ENCODE measurements around the gene KLHL6. TPM values are rescaled to one million over a fixed set of nuclear protein-coding genes. Genes with fewer than 3 reads are reported as not detected.
"Not testable (repeated sequence)": the region's sequence is repeated elsewhere in the genome, so short reads cannot be mapped to it uniquely, and the experiment has no call there.

Gene KLHL6
- total RNA-seq, 1 experiment from 2014 or later: not detected

DNA sequence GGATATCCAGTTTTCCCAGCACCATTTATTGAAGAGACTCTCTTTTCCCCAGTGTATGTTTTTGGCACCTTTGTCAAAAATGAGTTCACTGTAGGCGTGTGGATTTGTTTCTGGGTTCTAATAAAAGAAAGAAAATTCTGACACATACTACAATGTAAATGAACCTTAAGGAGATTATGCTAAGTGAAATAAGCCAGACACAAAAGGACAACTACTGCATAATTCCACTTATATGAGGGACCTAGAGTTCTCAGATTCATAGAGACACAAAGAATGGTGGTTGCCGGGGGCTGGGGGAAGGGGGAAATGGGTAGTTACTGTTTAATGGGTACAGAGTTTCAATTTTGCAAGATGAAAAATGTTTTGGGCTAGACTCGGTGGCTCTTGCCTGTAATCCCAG is 14.7 kb upstream of the KLHL6 start:
- in situ Hi-C loops (cut with HindIII; ENCODE audit: low sequenced_read_pairs); DNase-seq (ENCODE audit: low spot score): not testable (repeated sequence)

DNA sequence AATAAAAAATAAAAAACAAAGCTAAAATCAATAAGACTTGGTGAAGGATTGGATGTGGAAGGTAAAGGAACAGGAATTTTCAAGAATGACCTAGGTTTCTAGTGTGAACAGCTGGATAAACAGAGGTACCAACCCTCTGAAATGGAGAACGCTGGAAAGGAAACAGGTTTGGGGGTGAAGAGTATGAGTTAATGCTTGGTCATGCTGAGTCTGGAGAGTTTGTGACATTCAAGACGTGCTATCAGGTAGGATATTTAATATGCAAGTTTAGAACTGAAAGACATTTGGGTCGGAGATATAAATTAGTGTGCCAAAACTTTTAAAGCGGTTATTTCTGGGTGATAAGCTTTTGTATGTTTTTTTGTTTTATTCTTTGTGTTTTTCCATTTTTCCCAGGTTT is 11.4 kb upstream of the KLHL6 start:
- no peak for DNase-seq (ENCODE audit: low spot score)
- in situ Hi-C loops (cut with HindIII; ENCODE audit: low sequenced_read_pairs): no loop called here

DNA sequence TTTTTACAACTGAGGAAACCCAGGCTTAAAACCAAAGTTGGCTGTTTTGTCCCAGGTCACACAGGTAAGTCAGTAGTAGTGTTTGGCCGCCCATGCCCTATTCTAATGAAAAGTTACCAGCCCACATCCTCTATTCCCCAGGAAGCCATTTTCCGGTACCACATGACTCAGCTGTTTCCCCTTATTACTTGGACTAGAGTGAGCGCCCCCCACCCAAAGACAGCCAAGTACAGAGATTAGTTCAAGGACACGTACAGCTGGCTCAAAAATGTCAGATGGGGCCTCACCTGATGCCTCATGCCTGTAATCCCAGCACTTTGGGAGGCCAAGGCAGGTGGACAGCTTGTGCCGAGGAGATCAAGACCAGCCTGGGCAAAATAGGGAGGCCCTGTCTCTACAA is 8.5 kb upstream of the KLHL6 start:
- in situ Hi-C loops (cut with HindIII; ENCODE audit: low sequenced_read_pairs): no loop called here
- no peak for DNase-seq (ENCODE audit: low spot score)

DNA sequence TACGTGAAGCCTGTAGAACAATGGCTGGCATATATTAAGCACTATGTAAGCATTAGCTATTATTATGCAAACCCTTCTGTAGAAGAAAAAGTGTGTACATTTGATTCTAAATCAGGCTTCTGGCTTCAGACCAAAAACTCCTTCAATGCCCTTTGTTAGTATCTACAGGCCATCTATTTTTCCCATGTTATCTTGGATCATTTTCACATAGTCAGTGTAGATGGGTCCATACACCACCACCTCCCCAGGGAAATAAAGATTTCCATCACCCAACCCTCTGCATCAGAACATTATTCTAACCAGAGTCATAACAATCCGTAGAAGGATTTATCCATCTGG is 8.0 kb upstream of the KLHL6 start:
- no peak for DNase-seq (ENCODE audit: low spot score)
- in situ Hi-C loops (cut with HindIII; ENCODE audit: low sequenced_read_pairs): no loop called here

- in situ Hi-C loops (cut with HindIII; ENCODE audit: low sequenced_read_pairs): no loop called here
- no peak for DNase-seq (ENCODE audit: low spot score)
Observed at GRCh38 chr3:183560607-183561006, 5.1 kb upstream of the KLHL6 start.

- DNase-seq (ENCODE audit: low spot score): no peak
- in situ Hi-C loops (cut with HindIII; ENCODE audit: low sequenced_read_pairs): no loop called here
Observed at GRCh38 chr3:183558495-183558894, 3.0 kb upstream of the KLHL6 start.

GRCh38 chr3:183556722-183557121 is 1.2 kb upstream of the KLHL6 start:
- no peak for DNase-seq (ENCODE audit: low spot score)
- in situ Hi-C loops (cut with HindIII; ENCODE audit: low sequenced_read_pairs): no loop called here

DNA sequence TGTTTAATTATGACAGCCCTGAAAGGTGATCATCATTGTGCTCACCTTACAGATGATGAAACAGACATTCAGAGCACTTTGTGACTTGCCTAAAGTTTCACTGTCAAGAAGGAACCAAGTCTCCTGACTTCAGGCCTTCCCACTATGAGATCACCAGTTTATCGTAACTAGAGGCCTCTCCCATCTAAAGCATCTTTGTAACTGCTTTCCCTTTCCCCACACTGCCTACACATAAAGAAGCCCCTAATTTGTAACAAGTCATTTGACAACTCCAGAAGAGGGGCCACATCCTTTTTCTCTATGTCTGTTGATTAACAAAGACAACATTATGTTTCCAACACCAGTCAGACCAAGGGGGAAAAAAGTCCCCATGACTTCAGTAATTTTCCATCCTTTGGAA is 1.1 kb downstream of the KLHL6 start:
- DNase-seq (ENCODE audit: low spot score): no peak
- in situ Hi-C loops (cut with HindIII; ENCODE audit: low sequenced_read_pairs): no loop called here

DNA sequence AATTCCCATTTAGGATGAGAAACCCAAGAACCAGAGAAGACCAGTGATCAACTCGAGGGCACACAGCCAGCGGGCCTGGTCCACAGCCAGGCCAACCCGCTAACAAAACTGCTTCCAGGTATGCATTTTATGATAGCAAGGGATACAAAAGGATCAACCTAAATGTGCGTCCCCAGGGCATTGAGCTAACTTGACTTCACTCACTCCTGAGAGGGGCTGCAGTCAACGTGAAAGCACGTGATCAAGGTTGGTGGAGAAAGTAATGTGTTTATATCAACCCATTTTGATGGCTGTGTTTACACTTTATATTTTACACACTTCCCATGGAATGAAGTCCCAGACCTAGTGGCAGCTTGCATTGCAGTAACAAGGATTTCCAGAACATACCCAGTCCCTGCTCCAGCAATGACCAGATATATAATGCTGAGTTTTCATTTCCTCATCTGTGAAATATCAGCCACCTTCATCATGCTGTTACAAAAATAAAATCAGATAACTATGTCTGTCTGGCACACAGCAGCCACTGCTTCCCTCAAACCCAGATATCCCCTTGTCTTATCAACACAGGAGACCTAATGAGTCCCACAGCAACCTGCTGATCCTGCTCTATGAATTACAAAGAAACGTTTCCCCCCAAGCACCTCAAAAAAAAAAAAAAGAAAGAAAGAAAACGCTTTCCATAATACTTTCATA is 2.0 kb downstream of the KLHL6 start:
- no peak for DNase-seq (ENCODE audit: low spot score)
- in situ Hi-C loops (cut with HindIII; ENCODE audit: low sequenced_read_pairs): no loop called here

- in situ Hi-C loops (cut with HindIII; ENCODE audit: low sequenced_read_pairs): no loop called here
- no peak for DNase-seq (ENCODE audit: low spot score)
Observed at GRCh38 chr3:183551930-183552329, 3.6 kb downstream of the KLHL6 start.

- in situ Hi-C loops (cut with HindIII; ENCODE audit: low sequenced_read_pairs): no loop called here
- DNase-seq (ENCODE audit: low spot score): no peak
Observed at GRCh38 chr3:183548262-183548769, 7.2 kb downstream of the KLHL6 start.

DNA sequence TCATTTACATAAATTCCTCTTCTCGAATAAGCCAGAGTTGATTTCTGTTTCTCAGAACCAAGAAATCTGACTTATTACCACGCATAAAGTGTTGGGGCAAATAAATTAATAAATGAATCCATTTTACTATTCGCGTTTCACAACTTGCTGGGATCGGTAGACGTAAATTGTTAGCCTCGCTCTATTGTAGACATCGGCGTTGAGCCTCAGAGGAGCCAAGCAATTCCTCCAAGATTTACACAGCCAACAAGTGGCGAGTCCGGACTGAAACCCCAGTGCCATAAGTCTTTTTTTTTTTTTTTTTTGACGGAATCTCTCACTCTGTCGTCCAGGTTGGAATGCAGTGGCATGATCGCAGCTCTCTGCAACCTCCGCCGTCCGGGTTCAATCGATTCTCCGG is 8.9 kb downstream of the KLHL6 start:
- in situ Hi-C loops (cut with HindIII; ENCODE audit: low sequenced_read_pairs): no loop called here
- DNase-seq (ENCODE audit: low spot score): no peak

GRCh38 chr3:183545708-183546107 is 9.8 kb downstream of the KLHL6 start:
- in situ Hi-C loops (cut with HindIII; ENCODE audit: low sequenced_read_pairs): no loop called here
- no peak for DNase-seq (ENCODE audit: low spot score)

DNA sequence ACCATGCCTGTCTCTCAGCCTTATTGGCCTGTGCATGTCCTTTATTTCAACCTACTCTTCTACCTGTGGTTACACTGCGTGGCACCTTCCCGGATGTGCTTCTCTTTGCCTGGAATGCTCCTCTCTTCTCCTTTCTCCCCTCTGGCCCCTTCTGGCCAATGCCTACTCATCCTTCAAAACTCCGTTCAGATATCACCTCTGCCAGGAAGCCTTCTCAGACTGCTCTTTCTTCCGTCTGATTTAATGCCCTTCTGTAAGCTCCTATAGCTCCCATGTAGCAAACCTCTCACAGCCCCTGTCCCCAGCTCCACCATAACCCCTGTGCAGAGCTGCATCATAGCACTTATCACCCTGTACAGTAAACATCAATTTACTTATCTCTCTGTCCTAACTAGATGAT is 13.2 kb downstream of the KLHL6 start:
- no peak for DNase-seq (ENCODE audit: low spot score)
- in situ Hi-C loops (cut with HindIII; ENCODE audit: low sequenced_read_pairs): no loop called here

GRCh38 chr3:183541738-183542137 is 13.8 kb downstream of the KLHL6 start:
- in situ Hi-C loops (cut with HindIII; ENCODE audit: low sequenced_read_pairs): no loop called here
- DNase-seq (ENCODE audit: low spot score): no peak

- no peak for DNase-seq (ENCODE audit: low spot score)
- in situ Hi-C loops (cut with HindIII; ENCODE audit: low sequenced_read_pairs): no loop called here
Observed at GRCh38 chr3:183541235-183541655, 14.3 kb downstream of the KLHL6 start.

- DNase-seq (ENCODE audit: low spot score): no peak
- in situ Hi-C loops (cut with HindIII; ENCODE audit: low sequenced_read_pairs): no loop called here
Observed at GRCh38 chr3:183540501-183541234, 14.8 kb downstream of the KLHL6 start.

DNA sequence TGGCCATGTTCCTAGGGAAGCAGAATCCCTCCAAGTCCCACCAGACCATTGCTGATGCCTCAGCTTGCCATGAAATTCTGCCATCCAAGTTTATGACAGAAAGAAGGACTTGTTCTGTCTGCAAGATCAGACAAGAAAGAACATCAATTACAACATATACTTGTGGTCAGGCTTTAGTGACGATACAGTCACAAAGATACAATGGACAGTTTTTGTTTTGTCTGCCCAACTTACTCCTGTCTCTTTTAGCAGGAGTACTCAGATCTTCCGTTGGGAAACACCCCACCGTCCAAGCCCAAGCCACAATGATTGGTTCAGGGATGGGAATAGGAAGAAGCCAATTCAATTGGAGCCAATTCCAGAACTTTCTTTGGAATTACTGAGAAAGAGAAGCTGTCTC is 15.7 kb downstream of the KLHL6 start:
- DNase-seq (ENCODE audit: low spot score): no peak

GRCh38 chr3:183538486-183538885 is 17.0 kb downstream of the KLHL6 start:
- DNase-seq (ENCODE audit: low spot score): no peak
- in situ Hi-C loops (cut with HindIII; ENCODE audit: low sequenced_read_pairs): no loop called here

More for the DNA sequence above, 15.7 kb downstream of the KLHL6 start:
- in situ Hi-C loops (cut with HindIII; ENCODE audit: low sequenced_read_pairs): no loop called here

GRCh38 chr3:183537295-183537730 is 18.2 kb downstream of the KLHL6 start:
- DNase-seq (ENCODE audit: low spot score): no peak
- in situ Hi-C loops (cut with HindIII; ENCODE audit: low sequenced_read_pairs): no loop called here

Measured in G401 (cell line).